ENCODE results near the gene KCTD1.

- no peak for TF ChIP-seq CTCF (IDR thresholded peaks at IDR 0.05; ENCODE audit: poor library complexity)
- no peak for TF ChIP-seq EZH2 (IDR thresholded peaks at IDR 0.05; ENCODE audit: borderline replicate concordance)
- TF ChIP-seq EZH2phosphoT487 (IDR thresholded peaks at IDR 0.05; ENCODE audit: low read depth, severe bottlenecking, unreplicated experiment): no peak
Observed at GRCh38 chr18:26434887-26435286, 113.5 kb downstream of the KCTD1 start.
